ENCODE measurements around the gene CDHR5.
"Not testable (repeated sequence)": the region's sequence is repeated elsewhere in the genome, so short reads cannot be mapped to it uniquely, and the experiment has no call there.

CDHR5 gene

DNA sequence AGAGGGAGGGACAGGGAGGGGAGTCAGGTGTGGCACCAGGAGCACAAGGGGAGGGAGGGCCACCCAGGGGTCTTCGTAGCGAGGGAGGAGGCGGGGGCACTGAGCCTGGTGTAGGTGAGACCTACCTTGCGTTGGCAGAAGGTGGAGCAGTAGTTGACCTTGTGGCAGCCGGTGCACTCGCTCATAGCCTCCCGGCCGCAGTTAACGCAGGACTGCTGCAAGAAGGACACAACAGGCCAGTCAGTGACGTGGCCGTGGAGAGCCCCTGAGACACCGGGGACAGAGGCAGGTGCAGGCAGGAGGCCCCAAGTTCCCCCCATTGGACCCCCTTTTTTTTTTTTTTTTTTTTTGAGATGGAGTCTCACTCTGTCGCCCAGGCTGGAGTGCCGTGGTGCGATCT is 29.1 kb upstream of the CDHR5 start:
- peak overlapping the region; percentile 73 for H3K27ac ChIP-seq
- TF ChIP-seq, protein P1, sequence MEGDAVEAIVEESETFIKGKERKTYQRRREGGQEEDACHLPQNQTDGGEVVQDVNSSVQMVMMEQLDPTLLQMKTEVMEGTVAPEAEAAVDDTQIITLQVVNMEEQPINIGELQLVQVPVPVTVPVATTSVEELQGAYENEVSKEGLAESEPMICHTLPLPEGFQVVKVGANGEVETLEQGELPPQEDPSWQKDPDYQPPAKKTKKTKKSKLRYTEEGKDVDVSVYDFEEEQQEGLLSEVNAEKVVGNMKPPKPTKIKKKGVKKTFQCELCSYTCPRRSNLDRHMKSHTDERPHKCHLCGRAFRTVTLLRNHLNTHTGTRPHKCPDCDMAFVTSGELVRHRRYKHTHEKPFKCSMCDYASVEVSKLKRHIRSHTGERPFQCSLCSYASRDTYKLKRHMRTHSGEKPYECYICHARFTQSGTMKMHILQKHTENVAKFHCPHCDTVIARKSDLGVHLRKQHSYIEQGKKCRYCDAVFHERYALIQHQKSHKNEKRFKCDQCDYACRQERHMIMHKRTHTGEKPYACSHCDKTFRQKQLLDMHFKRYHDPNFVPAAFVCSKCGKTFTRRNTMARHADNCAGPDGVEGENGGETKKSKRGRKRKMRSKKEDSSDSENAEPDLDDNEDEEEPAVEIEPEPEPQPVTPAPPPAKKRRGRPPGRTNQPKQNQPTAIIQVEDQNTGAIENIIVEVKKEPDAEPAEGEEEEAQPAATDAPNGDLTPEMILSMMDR (conservative IDR thresholded peaks at IDR 0.05): no peak

DNA sequence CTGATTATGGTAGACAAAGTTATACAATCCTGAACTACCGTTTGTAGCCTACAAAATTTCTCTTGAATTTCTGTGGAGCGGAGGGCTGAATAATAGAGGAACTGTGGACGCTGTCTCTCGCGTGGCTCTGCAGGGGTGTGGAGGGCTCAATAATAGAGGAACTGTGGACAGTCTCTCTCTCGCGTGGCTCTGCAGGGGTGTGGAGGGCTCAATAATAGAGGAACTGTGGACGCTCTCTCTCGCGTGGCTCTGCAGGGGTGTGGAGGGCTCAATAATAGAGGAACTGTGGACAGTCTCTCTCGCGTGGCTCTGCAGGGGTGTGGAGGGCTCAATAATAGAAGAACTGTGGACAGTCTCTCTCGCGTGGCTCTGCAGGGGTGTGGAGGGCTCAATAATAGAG is 28.4 kb upstream of the CDHR5 start:
- H3K27ac ChIP-seq: not testable (repeated sequence)

DNA sequence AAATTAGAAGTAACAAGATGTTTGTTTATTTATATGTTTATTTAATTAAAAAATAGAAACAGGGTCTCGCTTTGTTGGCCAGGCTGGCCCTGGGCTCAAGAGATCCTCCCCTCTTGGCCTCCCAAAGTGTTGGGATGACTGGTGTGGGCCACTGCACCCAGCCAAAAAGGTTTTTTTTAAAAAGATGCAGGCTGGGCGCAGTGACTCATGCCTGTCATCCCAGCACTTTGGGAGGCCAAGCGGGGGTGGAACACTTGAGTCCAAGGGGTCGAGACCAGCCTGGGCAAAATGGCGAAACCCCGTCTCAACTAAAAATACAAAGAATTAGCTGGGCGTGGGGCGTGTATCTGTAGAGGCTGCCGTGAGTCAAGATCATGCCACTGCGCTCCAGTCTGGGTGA is 25.7 kb upstream of the CDHR5 start:
- no peak overlapping the region for H3K27ac ChIP-seq
- TF ChIP-seq, protein P1 (conservative IDR thresholded peaks at IDR 0.05): no peak

DNA sequence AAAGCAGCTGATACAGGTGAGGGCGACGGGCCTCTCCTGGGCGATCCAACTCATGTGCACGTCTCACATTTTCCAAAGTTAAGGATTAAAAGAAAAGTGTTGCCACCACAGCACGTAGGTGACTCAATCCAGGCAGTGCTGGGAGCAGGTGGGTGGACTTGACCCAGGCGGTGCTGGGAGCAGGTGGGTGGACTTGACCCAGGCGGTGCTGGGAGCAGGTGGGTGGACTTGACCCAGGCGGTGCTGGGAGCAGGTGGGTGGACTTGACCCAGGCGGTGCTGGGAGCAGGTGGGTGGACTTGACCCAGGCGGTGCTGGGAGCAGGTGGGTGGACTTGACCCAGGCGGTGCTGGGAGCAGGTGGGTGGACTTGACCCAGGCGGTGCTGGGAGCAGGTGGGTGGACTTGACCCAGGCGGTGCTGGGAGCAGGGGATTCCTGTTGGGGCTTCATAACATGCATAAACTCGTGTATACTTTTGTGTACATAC is 23.0 kb upstream of the CDHR5 start:
- H3K27ac ChIP-seq: not testable (repeated sequence)

DNA sequence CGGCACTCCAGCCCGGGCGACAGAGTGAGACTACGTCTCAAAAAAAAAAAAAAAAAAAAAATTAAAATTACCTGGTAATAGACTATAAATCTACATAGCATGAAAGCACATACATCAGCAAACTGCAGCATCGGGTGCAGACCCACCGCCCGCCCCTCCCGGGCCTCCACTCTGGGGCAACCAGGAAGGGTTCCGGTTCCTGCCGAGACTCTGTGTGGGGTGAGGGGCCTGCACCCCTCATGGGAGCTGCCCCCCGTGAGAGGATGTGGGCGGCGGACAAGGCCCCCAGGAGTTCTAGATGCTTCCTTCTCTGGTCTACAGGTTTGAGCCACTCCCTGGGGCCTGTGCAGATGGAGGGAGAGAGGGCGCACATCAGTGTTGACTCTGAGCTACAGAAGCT is 21.5 kb upstream of the CDHR5 start:
- TF ChIP-seq, protein P1 (conservative IDR thresholded peaks at IDR 0.05): no peak
- peak overlapping the region; percentile 3; the same call in 1 of the 2 replicates for H3K27ac ChIP-seq

DNA sequence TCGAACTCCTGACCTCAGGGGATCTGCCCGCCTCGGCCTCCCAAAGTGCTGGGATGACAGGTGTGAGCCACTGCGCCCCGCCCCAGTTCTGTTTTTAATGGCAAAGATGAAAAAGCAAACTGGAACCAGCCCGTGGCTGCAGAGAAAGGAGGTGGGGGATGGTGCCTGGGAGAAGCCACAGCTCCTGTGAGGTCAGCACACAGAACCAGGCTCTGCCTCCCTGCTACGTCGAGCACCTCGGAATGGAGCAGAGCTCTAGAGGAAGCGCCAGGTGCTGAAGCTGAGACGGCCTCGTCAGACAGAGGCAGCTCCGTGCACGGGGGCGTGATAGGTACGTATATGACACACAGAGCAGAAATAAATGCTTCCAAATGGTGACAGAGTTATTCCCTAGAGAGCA is 20.8 kb upstream of the CDHR5 start:
- TF ChIP-seq, protein P1 (conservative IDR thresholded peaks at IDR 0.05): no peak
- H3K27ac ChIP-seq: no peak overlapping the region

DNA sequence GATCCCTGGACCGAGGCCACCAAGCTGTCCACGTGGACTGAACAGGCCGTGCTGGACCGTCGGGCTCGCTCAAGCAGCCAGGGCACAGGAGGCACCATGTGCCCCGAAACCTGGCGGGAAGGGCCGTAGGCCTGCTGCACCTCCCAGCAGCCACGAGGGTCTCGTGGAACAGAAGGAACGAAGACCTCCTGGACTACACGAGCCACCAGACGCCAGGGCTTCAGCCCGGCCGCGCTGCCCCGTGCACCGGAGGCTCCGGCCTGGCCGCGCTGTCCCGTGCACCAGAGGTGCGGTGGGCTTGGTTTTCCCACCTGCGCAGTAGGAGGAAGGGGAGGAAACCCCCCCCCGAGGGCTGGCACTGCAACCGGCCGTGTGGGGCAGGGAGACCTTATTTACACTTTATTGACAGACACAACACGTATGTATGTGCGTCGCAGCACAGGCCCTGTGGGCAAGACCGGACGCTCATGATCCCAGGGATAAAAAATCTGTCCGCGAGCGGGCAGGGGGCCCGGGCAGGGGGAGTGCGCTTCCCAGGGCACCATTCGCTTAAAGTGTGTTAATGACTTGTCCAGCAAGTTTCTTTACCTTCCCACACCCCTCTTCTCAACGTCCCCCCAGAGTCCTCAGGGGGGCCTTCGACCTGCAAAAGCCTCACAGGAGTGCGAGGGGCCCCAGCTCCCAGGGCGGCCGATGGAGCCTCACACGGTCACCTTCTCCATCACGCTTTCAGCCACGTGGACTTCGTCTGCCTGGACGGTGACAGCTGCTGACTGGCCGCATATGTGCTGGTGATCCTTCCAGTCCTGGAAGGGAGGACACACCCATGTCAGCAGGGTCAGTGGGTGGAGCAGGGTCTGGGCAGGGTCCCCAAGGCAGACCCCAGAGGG is 19.3 kb upstream of the CDHR5 start:
- H3K27ac ChIP-seq: no peak overlapping the region
- TF ChIP-seq, protein P1 (conservative IDR thresholded peaks at IDR 0.05): no peak

DNA sequence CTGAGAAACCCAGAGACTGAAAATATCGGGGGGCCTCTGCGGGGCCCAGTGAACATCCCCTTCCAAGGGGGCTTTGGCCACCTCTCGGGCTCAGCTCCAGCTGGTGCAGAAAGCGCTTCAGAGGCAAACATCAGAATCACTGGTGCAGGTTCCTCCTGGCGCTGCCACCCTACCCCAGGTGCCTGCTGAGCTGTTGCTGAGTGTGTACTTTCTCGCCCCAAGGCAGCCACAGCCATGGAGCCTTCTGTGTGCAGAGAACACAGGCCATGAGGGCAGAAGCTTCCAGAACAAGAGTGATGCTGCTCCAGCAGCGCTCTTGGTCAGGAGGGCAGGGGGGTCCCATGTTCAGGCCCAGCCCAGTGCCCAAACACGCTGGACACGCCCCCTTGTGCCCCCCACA is 18.6 kb upstream of the CDHR5 start:
- TF ChIP-seq, protein P1 (conservative IDR thresholded peaks at IDR 0.05): no peak
- H3K27ac ChIP-seq: no peak overlapping the region
